ENCODE results near the gene PEX11B. TPM values are rescaled to one million over a fixed set of nuclear protein-coding genes. Genes with fewer than 3 reads are reported as not detected.

Gene PEX11B
- total RNA-seq, 3 donors from 2014 or later, result 20.3 to 40.1 (median 22.0) TPM

DNA sequence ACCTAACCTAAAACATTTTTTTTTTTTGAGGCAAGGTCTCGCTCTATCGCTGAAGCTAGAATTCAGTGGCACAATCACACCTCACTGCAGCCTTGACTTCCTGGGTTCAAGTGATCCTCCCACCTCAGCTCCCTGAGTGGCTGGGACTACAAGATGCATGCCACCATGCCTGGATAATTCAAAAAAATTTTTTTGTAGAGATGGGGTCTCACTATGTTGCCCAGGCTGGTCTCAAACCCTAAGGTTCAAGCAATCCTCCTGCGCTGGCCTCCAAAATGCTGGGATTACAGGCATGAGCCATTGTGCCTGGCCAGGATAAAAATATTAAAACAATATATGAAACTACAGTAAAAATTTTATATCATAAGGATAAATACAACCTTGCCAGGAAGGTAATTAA lies 34.4 kb upstream of the PEX11B start:
- no peaks in the 10 kb centered on the region for H3K27me3 ChIP-seq
- no peaks in the 10 kb centered on the region for H3K4me1 ChIP-seq
- H3K36me3 ChIP-seq, result no peaks in the 10 kb centered on the region
- H3K4me3 ChIP-seq, result no peak overlapping the region
- no peaks in the 10 kb centered on the region for H3K9me3 ChIP-seq
- intact Hi-C loops (cut with DNase I; ENCODE audit: low total_unique reads), result no loop called here
- DNase-seq (ENCODE audit: low spot score in 2 of 2), result no peak
- TF ChIP-seq, protein P1, sequence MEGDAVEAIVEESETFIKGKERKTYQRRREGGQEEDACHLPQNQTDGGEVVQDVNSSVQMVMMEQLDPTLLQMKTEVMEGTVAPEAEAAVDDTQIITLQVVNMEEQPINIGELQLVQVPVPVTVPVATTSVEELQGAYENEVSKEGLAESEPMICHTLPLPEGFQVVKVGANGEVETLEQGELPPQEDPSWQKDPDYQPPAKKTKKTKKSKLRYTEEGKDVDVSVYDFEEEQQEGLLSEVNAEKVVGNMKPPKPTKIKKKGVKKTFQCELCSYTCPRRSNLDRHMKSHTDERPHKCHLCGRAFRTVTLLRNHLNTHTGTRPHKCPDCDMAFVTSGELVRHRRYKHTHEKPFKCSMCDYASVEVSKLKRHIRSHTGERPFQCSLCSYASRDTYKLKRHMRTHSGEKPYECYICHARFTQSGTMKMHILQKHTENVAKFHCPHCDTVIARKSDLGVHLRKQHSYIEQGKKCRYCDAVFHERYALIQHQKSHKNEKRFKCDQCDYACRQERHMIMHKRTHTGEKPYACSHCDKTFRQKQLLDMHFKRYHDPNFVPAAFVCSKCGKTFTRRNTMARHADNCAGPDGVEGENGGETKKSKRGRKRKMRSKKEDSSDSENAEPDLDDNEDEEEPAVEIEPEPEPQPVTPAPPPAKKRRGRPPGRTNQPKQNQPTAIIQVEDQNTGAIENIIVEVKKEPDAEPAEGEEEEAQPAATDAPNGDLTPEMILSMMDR (IDR thresholded peaks at IDR 0.05), result no peak
- TF ChIP-seq POLR2A (IDR thresholded peaks at IDR 0.05) (no peak), POLR2AphosphoS5 (IDR thresholded peaks at IDR 0.05) (no peak)
- no peak overlapping the region for H3K27ac ChIP-seq

DNA sequence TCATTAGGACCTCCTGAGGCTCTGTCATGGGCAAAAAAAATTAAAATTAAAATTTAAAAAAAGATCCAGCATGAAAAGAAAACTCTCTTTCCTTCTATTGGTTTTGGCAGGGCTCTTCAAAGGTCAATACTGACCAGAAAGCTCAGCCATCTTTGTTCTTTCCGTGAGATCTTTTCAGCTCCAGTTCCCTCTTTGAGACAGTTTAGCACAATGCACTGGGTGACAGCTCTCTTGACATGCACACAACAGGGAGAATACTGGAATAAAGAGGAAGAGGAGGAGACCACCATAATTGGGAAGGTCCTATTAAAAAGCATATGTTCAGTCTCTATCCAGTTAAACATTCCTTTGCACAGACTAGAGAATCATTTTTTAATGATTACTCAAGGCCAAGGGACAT lies 33.0 kb upstream of the PEX11B start:
- H3K4me1 ChIP-seq, result no peaks in the 10 kb centered on the region
- H3K4me3 ChIP-seq, result no peak overlapping the region
- no peak for DNase-seq (ENCODE audit: low spot score in 2 of 2)
- no peaks in the 10 kb centered on the region for H3K36me3 ChIP-seq
- H3K9me3 ChIP-seq, result no peaks in the 10 kb centered on the region
- intact Hi-C loops (cut with DNase I; ENCODE audit: low total_unique reads), result no loop called here
- TF ChIP-seq, protein P1 (IDR thresholded peaks at IDR 0.05), result no peak
- TF ChIP-seq POLR2AphosphoS5 (IDR thresholded peaks at IDR 0.05) (no peak), POLR2A (IDR thresholded peaks at IDR 0.05) (no peak)
- H3K27me3 ChIP-seq, result no peaks in the 10 kb centered on the region
- H3K27ac ChIP-seq, result no peak overlapping the region

DNA sequence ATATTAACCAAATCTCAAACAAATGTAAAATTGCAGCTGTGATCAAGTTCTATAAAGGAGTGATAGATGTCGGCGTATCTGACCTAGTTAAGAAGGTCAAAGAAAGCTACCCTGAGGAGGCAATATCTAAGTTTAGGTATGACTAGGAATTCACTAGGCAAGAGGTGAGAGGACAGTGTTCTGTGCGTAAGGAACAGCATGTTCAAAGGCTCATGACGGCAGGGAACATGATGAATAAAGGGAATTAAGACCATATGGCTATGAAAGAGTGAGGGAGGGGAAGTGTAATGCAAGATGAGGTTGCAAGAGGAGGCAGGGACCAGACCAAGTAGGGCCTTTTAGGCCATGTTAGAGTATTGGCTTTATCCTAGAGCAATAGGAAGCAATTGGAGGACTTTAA lies 30.7 kb upstream of the PEX11B start:
- Histone ChIP-seq H3K27me3 (no peaks in the 10 kb centered on the region), H3K4me1 (no peaks in the 10 kb centered on the region), H3K4me3 (no peak overlapping the region), H3K9me3 (no peaks in the 10 kb centered on the region), H3K27ac (peak overlapping the region in 1 of 2 donors; percentile 41), H3K36me3 (no peaks in the 10 kb centered on the region)
- DNase-seq (ENCODE audit: low spot score in 2 of 2), result no peak
- no peak for TF ChIP-seq POLR2AphosphoS5 (IDR thresholded peaks at IDR 0.05)
- TF ChIP-seq POLR2A (IDR thresholded peaks at IDR 0.05), result no peak
- TF ChIP-seq, protein P1 (IDR thresholded peaks at IDR 0.05), result no peak
- intact Hi-C loops (cut with DNase I; ENCODE audit: low total_unique reads), result no loop called here

DNA sequence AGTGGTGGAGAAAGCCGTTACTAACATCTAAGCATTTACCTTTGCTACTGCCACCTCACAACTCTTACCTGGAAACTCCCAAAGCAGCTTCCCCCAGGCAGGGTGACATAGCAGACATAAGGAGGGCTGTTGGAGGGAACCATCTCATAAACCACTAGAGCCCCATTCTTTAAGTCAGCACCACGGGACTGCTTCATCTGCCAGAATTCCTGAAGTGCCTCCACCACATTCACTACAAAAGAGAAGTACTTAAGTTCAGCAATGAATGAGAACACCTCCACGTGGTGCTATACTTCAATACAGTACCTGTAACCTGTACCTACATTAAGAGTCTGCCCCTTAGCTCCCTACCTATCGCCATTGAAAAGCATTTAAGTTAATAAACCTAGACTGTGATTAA lies 29.0 kb upstream of the PEX11B start:
- intact Hi-C loops (cut with DNase I; ENCODE audit: low total_unique reads), result no loop called here
- H3K27me3 ChIP-seq, result no peaks in the 10 kb centered on the region
- no peak overlapping the region for H3K27ac ChIP-seq
- TF ChIP-seq POLR2A (IDR thresholded peaks at IDR 0.05) (no peak), POLR2AphosphoS5 (IDR thresholded peaks at IDR 0.05) (no peak)
- TF ChIP-seq, protein P1 (IDR thresholded peaks at IDR 0.05), result no peak
- H3K36me3 ChIP-seq, result no peaks in the 10 kb centered on the region
- no peak overlapping the region for H3K4me3 ChIP-seq
- H3K9me3 ChIP-seq, result no peaks in the 10 kb centered on the region
- DNase-seq (ENCODE audit: low spot score in 2 of 2), result no peak
- H3K4me1 ChIP-seq, result no peaks in the 10 kb centered on the region

DNA sequence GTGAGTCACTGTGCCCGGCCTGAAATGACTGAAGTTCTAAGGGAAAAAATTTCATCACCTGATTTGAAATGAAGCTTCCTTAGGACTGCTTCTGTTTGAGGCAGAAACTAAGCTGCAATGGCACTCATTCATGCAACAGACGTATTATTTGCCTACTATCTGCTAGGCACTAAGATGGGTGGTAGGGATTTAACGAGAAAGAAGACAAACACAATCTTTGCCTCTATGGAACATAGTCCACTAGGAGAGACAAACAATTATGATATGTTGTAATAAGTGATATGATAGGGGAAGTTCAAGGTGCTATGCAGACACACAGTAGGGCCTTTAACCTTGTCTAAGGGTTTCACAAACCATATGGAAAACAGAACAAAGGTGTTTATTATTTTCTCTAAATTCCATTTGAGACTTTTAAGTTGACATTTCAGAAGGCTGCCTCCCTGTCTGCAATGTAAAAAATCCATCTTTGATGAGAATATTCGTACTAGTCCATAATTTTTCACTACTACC lies 28.0 kb upstream of the PEX11B start:
- H3K27me3 ChIP-seq, result no peaks in the 10 kb centered on the region
- no peaks in the 10 kb centered on the region for H3K36me3 ChIP-seq
- intact Hi-C loops (cut with DNase I; ENCODE audit: low total_unique reads), result no loop called here
- H3K4me3 ChIP-seq, result no peak overlapping the region
- no peaks in the 10 kb centered on the region for H3K4me1 ChIP-seq
- no peak for DNase-seq (ENCODE audit: low spot score in 2 of 2)
- no peak for TF ChIP-seq POLR2AphosphoS5 (IDR thresholded peaks at IDR 0.05)
- TF ChIP-seq, protein P1 (IDR thresholded peaks at IDR 0.05), result no peak
- TF ChIP-seq POLR2A (IDR thresholded peaks at IDR 0.05), result no peak
- H3K9me3 ChIP-seq, result no peaks in the 10 kb centered on the region
- no peak overlapping the region for H3K27ac ChIP-seq
